MG63 (cell line): ENCODE measurements around the gene MAPK7. TPM values are rescaled to one million over a fixed set of nuclear protein-coding genes. Genes with fewer than 3 reads are reported as not detected.

Experiments used
- DNase-seq: peaks from one replicate; pipeline ENCODE4 v3.0.0-alpha.2; 2020
- H3K27me3 ChIP-seq: fragments of 250-450 bp; sonication (Bioruptor Pico); 2 replicates; pipeline ENCODE4 v1.5.1; 2020; ENCODE audit warnings: mild to moderate bottlenecking, moderate library complexity
- H3K36me3 ChIP-seq: fragments of 250-450 bp; sonication (Bioruptor Pico); 2 replicates; pipeline ENCODE4 v1.5.1; 2020; ENCODE audit warnings: mild to moderate bottlenecking, moderate library complexity
- H3K4me3 ChIP-seq: fragments of 250-450 bp; sonication (Bioruptor Pico); 2 replicates; pipeline ENCODE4 v1.5.1; 2020; ENCODE audit warnings: mild to moderate bottlenecking, moderate library complexity
- H3K9me3 ChIP-seq: fragments of 250-450 bp; sonication (Bioruptor Pico); 2 replicates; pipeline ENCODE4 v1.5.1; 2020; ENCODE audit warnings: mild to moderate bottlenecking, moderate library complexity
- total RNA-seq: library from RNA; depleted of rRNA; stranded (reverse); fragments of >200 nt; shearing (Covaris generic); gene quantifications from 2 replicates; pipeline ENCODE4 v1.2.3, GENCODE V29; 2014; ENCODE audit warnings: low replicate concordance

The MAPK7 gene
- total RNA-seq, 1 experiment from 2014 or later: 2.8 TPM

- no peaks in the 10 kb centered on the region for H3K9me3 ChIP-seq
- H3K4me3 ChIP-seq: no peak overlapping the region
- H3K36me3 ChIP-seq: no peaks in the 10 kb centered on the region
- no peaks in the 10 kb centered on the region for H3K27me3 ChIP-seq
- DNase-seq: no peak
Observed at GRCh38 chr17:19354748-19355147, 23.6 kb upstream of the MAPK7 start.

GRCh38 chr17:19357351-19357750 lies 20.9 kb upstream of the MAPK7 start:
- H3K36me3 ChIP-seq: no peaks in the 10 kb centered on the region
- no peak for DNase-seq
- no peak overlapping the region for H3K4me3 ChIP-seq
- no peaks in the 10 kb centered on the region for H3K9me3 ChIP-seq
- H3K27me3 ChIP-seq: no peaks in the 10 kb centered on the region

GRCh38 chr17:19357761-19358160 lies 20.5 kb upstream of the MAPK7 start:
- no peaks in the 10 kb centered on the region for H3K36me3 ChIP-seq
- no peak for DNase-seq
- no peaks in the 10 kb centered on the region for H3K27me3 ChIP-seq
- no peak overlapping the region for H3K4me3 ChIP-seq
- no peaks in the 10 kb centered on the region for H3K9me3 ChIP-seq

- no peaks in the 10 kb centered on the region for H3K9me3 ChIP-seq
- DNase-seq: no peak
- no peak overlapping the region for H3K4me3 ChIP-seq
- H3K27me3 ChIP-seq: no peaks in the 10 kb centered on the region
- no peaks in the 10 kb centered on the region for H3K36me3 ChIP-seq
Observed at GRCh38 chr17:19359151-19359550, 19.1 kb upstream of the MAPK7 start.

GRCh38 chr17:19359856-19360255 lies 18.4 kb upstream of the MAPK7 start:
- no peaks in the 10 kb centered on the region for H3K9me3 ChIP-seq
- H3K4me3 ChIP-seq: no peak overlapping the region
- no peaks in the 10 kb centered on the region for H3K36me3 ChIP-seq
- no peak for DNase-seq
- H3K27me3 ChIP-seq: no peaks in the 10 kb centered on the region

- no peak for DNase-seq
Observed at GRCh38 chr17:19360772-19361171, 17.5 kb upstream of the MAPK7 start.

GRCh38 chr17:19361326-19361725 lies 17.0 kb upstream of the MAPK7 start:
- Histone ChIP-seq H3K27me3 (no peaks in the 10 kb centered on the region), H3K9me3 (no peaks in the 10 kb centered on the region), H3K36me3 (no peaks in the 10 kb centered on the region), H3K4me3 (no peak overlapping the region)
- DNase-seq: no peak

More at GRCh38 chr17:19360772-19361171, 17.5 kb upstream of the MAPK7 start:
- H3K9me3 ChIP-seq: no peaks in the 10 kb centered on the region
- H3K27me3 ChIP-seq: no peaks in the 10 kb centered on the region
- no peak overlapping the region for H3K4me3 ChIP-seq
- no peaks in the 10 kb centered on the region for H3K36me3 ChIP-seq

- no peak for DNase-seq
- no peaks in the 10 kb centered on the region for H3K9me3 ChIP-seq
- no peaks in the 10 kb centered on the region for H3K27me3 ChIP-seq
- H3K4me3 ChIP-seq: peak overlapping the region; percentile 77
- H3K36me3 ChIP-seq: no peaks in the 10 kb centered on the region
Observed at GRCh38 chr17:19361944-19362276, 16.4 kb upstream of the MAPK7 start.

GRCh38 chr17:19362277-19363113 lies 15.8 kb upstream of the MAPK7 start, which contains the start of gene B9D1:
Gene B9D1 (minus strand): TSS chr17:19362723. CDS start chr17:19362569, 154 bp downstream.
- Histone ChIP-seq H3K9me3 (no peaks in the 10 kb centered on the region), H3K4me3 (peak within 1 kb of the TSS; percentile 77), H3K27me3 (no peaks in the 10 kb centered on the region), H3K36me3 (no peaks in the 10 kb centered on the region)
- DNase-seq: peak; percentile 74

GRCh38 chr17:19363114-19363438 lies 15.2 kb upstream of the MAPK7 start:
- Histone ChIP-seq H3K9me3 (no peaks in the 10 kb centered on the region), H3K36me3 (no peaks in the 10 kb centered on the region), H3K4me3 (peak overlapping the region; percentile 77), H3K27me3 (no peaks in the 10 kb centered on the region)
- no peak for DNase-seq

- H3K4me3 ChIP-seq: no peak overlapping the region
- no peaks in the 10 kb centered on the region for H3K27me3 ChIP-seq
- H3K9me3 ChIP-seq: no peaks in the 10 kb centered on the region
- no peak for DNase-seq
- no peaks in the 10 kb centered on the region for H3K36me3 ChIP-seq
Observed at GRCh38 chr17:19363460-19364035, 14.8 kb upstream of the MAPK7 start.

- Histone ChIP-seq H3K9me3 (no peaks in the 10 kb centered on the region), H3K36me3 (no peaks in the 10 kb centered on the region), H3K4me3 (no peak overlapping the region), H3K27me3 (no peaks in the 10 kb centered on the region)
- no peak for DNase-seq
Observed at GRCh38 chr17:19364699-19365498, 13.4 kb upstream of the MAPK7 start.

- Histone ChIP-seq H3K4me3 (no peak overlapping the region), H3K9me3 (no peaks in the 10 kb centered on the region), H3K27me3 (no peaks in the 10 kb centered on the region), H3K36me3 (no peaks in the 10 kb centered on the region)
- no peak for DNase-seq
Observed at GRCh38 chr17:19365499-19365817, 12.8 kb upstream of the MAPK7 start.

GRCh38 chr17:19365833-19366636 lies 12.3 kb upstream of the MAPK7 start:
- Histone ChIP-seq H3K27me3 (no peaks in the 10 kb centered on the region), H3K9me3 (no peaks in the 10 kb centered on the region), H3K36me3 (no peaks in the 10 kb centered on the region), H3K4me3 (no peak overlapping the region)
- no peak for DNase-seq

GRCh38 chr17:19366637-19366972 lies 11.7 kb upstream of the MAPK7 start:
- Histone ChIP-seq H3K9me3 (no peaks in the 10 kb centered on the region), H3K36me3 (no peaks in the 10 kb centered on the region), H3K4me3 (no peak overlapping the region), H3K27me3 (no peaks in the 10 kb centered on the region)
- no peak for DNase-seq

- DNase-seq: no peak
- Histone ChIP-seq H3K9me3 (no peaks in the 10 kb centered on the region), H3K27me3 (no peaks in the 10 kb centered on the region), H3K4me3 (no peak overlapping the region), H3K36me3 (no peaks in the 10 kb centered on the region)
Observed at GRCh38 chr17:19368229-19368628, 10.1 kb upstream of the MAPK7 start.
